Germinal center (tissue), 1 donor: ENCODE results near the gene RPP40.

ENCODE experiments used
- DNase-seq: peaks from one replicate; pipeline ENCODE4 v3.0.0; 2012; ENCODE audit warnings: mixed read lengths, low spot score

Gene RPP40

DNA sequence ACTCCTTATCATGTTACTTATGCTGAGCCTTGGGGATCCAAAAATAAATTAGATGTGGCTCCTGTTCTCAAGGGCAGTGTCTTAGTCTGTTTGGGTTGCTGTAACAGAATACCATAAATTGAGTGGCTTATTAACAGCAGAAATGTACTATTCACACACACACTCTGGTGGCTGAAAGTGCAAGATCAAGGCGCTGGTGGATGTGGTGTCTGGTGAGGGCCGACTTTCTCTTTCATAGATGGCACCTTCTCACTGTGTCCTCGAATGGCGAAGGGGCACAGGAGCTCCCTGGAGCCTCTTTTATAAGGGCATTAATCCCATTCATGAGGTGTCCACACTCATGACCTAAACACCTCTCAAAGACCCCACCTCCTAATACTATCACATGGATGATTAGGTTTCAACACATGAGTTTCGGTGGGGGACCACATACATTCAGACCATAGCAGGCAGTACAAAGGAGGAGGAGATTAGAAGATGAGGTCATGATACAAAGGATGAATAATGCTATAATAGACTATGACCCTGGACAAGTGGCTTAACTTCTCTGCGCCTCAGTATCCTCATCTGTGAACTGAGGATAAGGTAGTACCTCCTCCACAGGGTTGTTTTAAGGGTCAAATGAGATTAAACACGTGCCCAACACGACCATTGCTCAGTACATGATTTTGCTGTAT is 34.1 kb downstream of the RPP40 start:
- DNase-seq = no peak

DNA sequence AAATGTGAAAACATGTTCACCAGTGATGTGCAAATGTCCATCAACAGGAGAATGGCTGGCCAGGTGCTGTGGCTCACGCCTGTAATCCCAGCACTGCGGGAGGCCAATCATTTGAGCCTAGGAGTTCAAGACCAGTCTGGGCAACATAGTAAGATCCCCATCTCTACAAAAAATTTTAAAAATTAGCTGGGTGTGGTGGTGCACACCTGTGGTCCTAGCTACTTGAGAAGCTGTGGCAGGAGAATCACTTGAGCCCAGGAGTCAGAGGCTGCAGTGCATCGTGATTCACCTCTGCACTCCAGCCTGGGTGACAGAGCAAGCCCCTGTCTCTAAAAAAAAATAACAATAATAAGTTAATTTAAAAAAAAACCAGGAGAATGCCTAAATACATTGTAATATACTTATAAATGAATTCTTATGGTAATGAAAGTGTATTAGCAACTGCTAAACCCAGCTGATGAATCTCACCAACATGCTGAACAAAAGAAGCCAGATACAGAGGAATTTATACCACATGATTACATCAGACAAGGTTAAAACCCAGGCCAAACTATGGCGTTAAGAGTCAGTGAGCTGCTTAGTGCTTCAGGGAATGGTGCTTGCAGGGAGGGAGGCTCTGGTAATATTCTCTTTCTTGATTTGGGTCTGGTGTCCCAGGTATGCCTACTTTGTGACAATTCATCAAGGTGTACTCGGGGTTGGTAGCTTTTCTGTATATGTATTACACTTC is 36.4 kb downstream of the RPP40 start:
- DNase-seq = no peak

- DNase-seq = no peak
Observed at GRCh38 chr6:4965562-4966389, 38.1 kb downstream of the RPP40 start.

GRCh38 chr6:4964675-4965561 is 38.9 kb downstream of the RPP40 start:
- no peak for DNase-seq

DNA sequence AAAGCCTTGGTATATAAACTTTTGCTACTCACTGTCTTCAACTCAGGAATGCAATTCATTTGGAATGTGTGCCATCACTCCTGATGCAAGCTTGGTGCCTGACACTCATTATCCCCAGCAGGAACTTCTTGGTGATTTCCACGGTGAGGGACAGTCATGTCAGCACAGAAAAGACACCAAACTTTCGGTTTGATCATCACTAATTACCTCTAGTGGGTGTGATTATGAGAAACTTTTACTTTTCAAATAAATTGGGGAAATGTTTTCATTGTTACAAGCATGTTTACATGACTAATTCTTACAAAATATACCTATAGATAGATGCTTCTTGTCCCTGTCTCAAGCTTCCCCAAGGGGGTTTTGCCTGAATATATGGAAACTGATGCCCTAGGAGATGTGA is 40.9 kb downstream of the RPP40 start:
- DNase-seq = no peak

GRCh38 chr6:4961322-4962168 is 42.3 kb downstream of the RPP40 start:
- DNase-seq = no peak

- no peak for DNase-seq
Observed at GRCh38 chr6:4958624-4959023, 45.2 kb downstream of the RPP40 start.

GRCh38 chr6:4957521-4958231 is 46.2 kb downstream of the RPP40 start:
- no peak for DNase-seq

DNA sequence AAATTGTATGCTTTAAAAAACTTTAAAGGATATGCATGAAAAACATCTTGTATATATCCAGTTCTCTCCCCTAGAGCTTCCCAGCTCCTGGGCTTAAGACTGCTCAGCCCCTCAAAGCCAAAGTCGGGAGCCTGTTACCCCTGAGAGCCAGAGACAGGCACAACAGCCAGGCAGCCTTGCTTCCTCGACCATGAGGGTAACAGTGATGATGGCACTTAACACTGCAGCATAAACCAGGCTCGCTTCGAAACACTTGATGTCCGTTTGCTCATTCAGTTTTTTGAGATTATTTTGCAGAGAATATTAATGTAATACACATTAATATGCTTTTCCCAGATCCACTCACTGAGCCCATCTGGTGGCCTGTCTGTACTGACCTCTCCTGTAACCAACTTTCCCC is 47.2 kb downstream of the RPP40 start:
- DNase-seq = no peak

GRCh38 chr6:4953440-4953839 is 50.4 kb downstream of the RPP40 start:
- DNase-seq = no peak

GRCh38 chr6:4950836-4951533 is 52.9 kb downstream of the RPP40 start:
- DNase-seq = no peak

- DNase-seq = no peak
Observed at GRCh38 chr6:4950076-4950475, 53.8 kb downstream of the RPP40 start.

GRCh38 chr6:4948781-4949450 is 54.9 kb downstream of the RPP40 start:
- no peak for DNase-seq

- no peak for DNase-seq
Observed at GRCh38 chr6:4947716-4948115, 56.1 kb downstream of the RPP40 start.

DNA sequence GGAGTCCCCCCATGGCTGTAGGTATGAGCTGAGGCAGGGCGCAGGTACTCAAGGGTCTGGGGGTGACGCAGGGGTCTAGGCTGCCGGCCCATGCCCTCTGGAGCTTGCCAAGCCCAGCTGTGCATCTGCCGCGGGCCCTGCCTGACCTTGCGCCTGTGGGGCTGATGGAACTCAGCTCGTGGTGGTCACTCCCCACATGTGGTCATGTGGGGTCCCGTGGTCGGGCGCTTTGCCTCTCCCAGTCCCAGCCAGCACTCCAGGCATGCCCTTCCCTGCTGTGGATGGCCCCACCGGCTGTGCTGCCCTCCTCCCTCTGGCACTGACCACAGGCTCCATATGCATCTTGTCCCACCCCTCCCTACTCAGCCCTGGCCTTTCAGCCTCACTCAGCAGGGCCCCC is 57.3 kb downstream of the RPP40 start:
- no peak for DNase-seq
